Heart left ventricle (tissue), 13 donors: ENCODE results near the gene GNA14.

Experiments used
- POLR2A ChIP-seq, 2 donors: fragments of 450-650 bp; IDR thresholded peaks; one replicate each; pipeline ENCODE4 v1.6.1; 2017; ENCODE audit warnings: antibody characterized with exemption in 2 of 2, mild to moderate bottlenecking in 2 of 2, moderate library complexity in 2 of 2
- TF ChIP-seq, protein P1 (sequence below), 12 donors: fragments of 200-600 bp; sonication (generic) in 4 of 12; IDR thresholded peaks; one replicate each; pipeline versions ENCODE4 v1.5.0 to v1.8.0; 2018 to 2022; ENCODE audit warnings: antibody characterized with exemption in 12 of 12, mild to moderate bottlenecking in 5 of 12
- donor health status: ischemic (EF 13 %, LVEDD 7.1; RV severe dilation, severe dysfunction).
- donor health status: DM: no; HTN: yes; CAD: no.
- donor health status: DM: no; HTN: no; CAD: no.
- donor health status: ischemic (EF 25% LVEDD 6.9; RV normal size, moderate dysfunction).
- donor health status: ischemic (EF 25% LVEDD 5.7; RV mildly dilated, moderate dysfunction).
- donor health status: ischemic (EF 35%, LVEDD 5.7; RV mildly dilated, moderate dysfunction).
- donor health status: nonischemic (EF 11% LVEDD 7.7; RV severe dilation, severe dysfunction).
- donor health status: DM: yes; HTN: yes; CAD: no.
- donor health status: PGD.
- donor health status: ischemic (EF 29% LVEDD 5.4; RV normal size, mild dysfunction).
- donor health status: nonischemic (EF 23%, LVEDD 6.1; RV moderate dilation, normal function).

DNA sequence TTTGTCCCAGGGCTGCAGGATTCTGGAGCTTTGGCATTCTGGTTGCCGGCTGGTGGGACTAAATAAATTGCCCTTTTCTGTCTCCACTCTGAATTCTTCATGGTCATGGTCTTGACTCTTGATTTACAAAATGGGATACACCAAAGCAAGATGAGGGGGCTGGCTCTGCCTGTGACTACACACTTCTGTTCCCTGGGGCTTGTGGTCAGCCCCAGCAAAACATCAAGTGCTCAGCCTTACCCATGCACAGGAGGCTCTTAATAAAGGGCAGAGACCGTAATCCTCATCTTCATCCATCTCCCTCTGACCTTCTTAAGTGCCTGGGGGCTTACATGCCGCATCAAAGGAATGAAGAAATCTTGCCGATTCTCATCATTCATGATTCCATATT, 198.0 kb downstream of the GNA14 start:
- TF ChIP-seq, protein P1, sequence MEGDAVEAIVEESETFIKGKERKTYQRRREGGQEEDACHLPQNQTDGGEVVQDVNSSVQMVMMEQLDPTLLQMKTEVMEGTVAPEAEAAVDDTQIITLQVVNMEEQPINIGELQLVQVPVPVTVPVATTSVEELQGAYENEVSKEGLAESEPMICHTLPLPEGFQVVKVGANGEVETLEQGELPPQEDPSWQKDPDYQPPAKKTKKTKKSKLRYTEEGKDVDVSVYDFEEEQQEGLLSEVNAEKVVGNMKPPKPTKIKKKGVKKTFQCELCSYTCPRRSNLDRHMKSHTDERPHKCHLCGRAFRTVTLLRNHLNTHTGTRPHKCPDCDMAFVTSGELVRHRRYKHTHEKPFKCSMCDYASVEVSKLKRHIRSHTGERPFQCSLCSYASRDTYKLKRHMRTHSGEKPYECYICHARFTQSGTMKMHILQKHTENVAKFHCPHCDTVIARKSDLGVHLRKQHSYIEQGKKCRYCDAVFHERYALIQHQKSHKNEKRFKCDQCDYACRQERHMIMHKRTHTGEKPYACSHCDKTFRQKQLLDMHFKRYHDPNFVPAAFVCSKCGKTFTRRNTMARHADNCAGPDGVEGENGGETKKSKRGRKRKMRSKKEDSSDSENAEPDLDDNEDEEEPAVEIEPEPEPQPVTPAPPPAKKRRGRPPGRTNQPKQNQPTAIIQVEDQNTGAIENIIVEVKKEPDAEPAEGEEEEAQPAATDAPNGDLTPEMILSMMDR (IDR thresholded peaks at IDR 0.05) = no peak
- TF ChIP-seq POLR2A (IDR thresholded peaks at IDR 0.05) = no peak
